K562 (cell line): ENCODE results near the gene SEL1L. TPM values are rescaled to one million over a fixed set of nuclear protein-coding genes. Genes with fewer than 3 reads are reported as not detected.
A peak's percentile ranks its signal among the peaks of the same experiment; 100 is the strongest.

Experiments
- BRF1 ChIP-seq: IDR thresholded peaks from 3 replicates; pipeline ENCODE4 v1.6.1; 2011; ENCODE audit warnings: borderline replicate concordance, mild to moderate bottlenecking; ENCODE audit not compliant: insufficient read length; ENCODE audit errors: extremely low read depth
- CBX1 ChIP-seq: sonication (generic); IDR thresholded peaks from 2 replicates; pipeline ENCODE4 v1.6.1; 2016; ENCODE audit warnings: antibody characterized with exemption, low read depth, mild to moderate bottlenecking
- DMBX1 ChIP-seq: fragments of 250-450 bp; sonication (Bioruptor Pico); IDR thresholded peaks from 2 replicates; pipeline ENCODE4 v1.8.0; 2022; ENCODE audit warnings: inconsistent platforms, mild to moderate bottlenecking, moderate library complexity, borderline replicate concordance
- EP300 ChIP-seq: IDR thresholded peaks from 2 replicates; pipeline ENCODE4 v1.6.1; 2012; ENCODE audit warnings: low read length, improper control_type of control experiment
- EWSR1 ChIP-seq: fragments of 450-650 bp; IDR thresholded peaks from 2 replicates; pipeline ENCODE4 v1.6.1; 2018; ENCODE audit warnings: borderline replicate concordance, mild to moderate bottlenecking, low read depth, moderate library complexity; ENCODE audit not compliant: partially characterized antibody
- FOSL1 ChIP-seq: fragments of 200-800 bp; sonication (Bioruptor generic); conservative IDR thresholded peaks from 2 replicates; pipeline ENCODE4 v1.6.1; 2016; ENCODE audit warnings: missing genetic modification characterization, missing compliant biosample characterization
- HDAC3 ChIP-seq: fragments of 450-650 bp; IDR thresholded peaks from 2 replicates; pipeline ENCODE4 v1.6.1; 2018; ENCODE audit warnings: borderline replicate concordance, mild to moderate bottlenecking, moderate library complexity; ENCODE audit not compliant: partially characterized antibody
- HDGF ChIP-seq: fragments of 450-650 bp; IDR thresholded peaks from 2 replicates; pipeline ENCODE4 v1.6.1; 2016
- KDM1A ChIP-seq, 2 experiments: fragments of 450-650 bp; IDR thresholded peaks; 2 replicates each; pipeline ENCODE4 v1.6.1; 2016; ENCODE audit warnings: mild to moderate bottlenecking in 2 of 2
- NCOA1 ChIP-seq: fragments of 450-650 bp; IDR thresholded peaks from 2 replicates; pipeline ENCODE4 v1.6.1; 2016; ENCODE audit warnings: low read depth
- SMAD1 ChIP-seq: fragments of 150-350 bp; IDR thresholded peaks from 2 replicates; pipeline ENCODE4 v1.6.1; 2014; ENCODE audit warnings: low read length, low read depth; ENCODE audit not compliant: partially characterized antibody
- SMAD4 ChIP-seq: fragments of 250-450 bp; sonication (Bioruptor Pico); conservative IDR thresholded peaks from 2 replicates; pipeline ENCODE4 v1.8.0; 2021; ENCODE audit warnings: inconsistent platforms, mild to moderate bottlenecking, moderate library complexity
- SMARCA5 ChIP-seq: fragments of 450-650 bp; IDR thresholded peaks from 2 replicates; pipeline ENCODE4 v1.6.1; 2016
- SP1 ChIP-seq: sonication (generic); formaldehyde crosslinking; IDR thresholded peaks from 2 replicates; pipeline ENCODE4 v1.8.1; 2022; ENCODE audit warnings: mild to moderate bottlenecking, missing genetic modification reagents
- TCFL5 ChIP-seq: fragments of 250-450 bp; sonication (Bioruptor Pico); conservative IDR thresholded peaks from 2 replicates; pipeline ENCODE4 v1.6.1; 2021; ENCODE audit warnings: mild to moderate bottlenecking, moderate library complexity, matching md5 sums
- TSC22D4 ChIP-seq: fragments of 450-650 bp; IDR thresholded peaks from 2 replicates; pipeline ENCODE4 v1.6.1; 2016; ENCODE audit warnings: missing genetic modification characterization, missing biosample characterization, control low read depth
- ZFP1 ChIP-seq: fragments of 450-650 bp; formaldehyde crosslinking; IDR thresholded peaks from 2 replicates; pipeline ENCODE4 v1.4.0; 2020; ENCODE audit warnings: mild to moderate bottlenecking, mixed read lengths
- ZNF146 ChIP-seq: IDR thresholded peaks from one replicate; pipeline ENCODE4 v1.6.1; 2018; ENCODE audit warnings: missing compliant biosample characterization; ENCODE audit not compliant: unreplicated experiment
- ZNF324 ChIP-seq: fragments of 250-450 bp; sonication (Bioruptor Pico); IDR thresholded peaks from 2 replicates; pipeline ENCODE4 v1.4.0; 2020; ENCODE audit warnings: mild to moderate bottlenecking
- ZNF551 ChIP-seq: fragments of 250-450 bp; sonication (Bioruptor Pico); IDR thresholded peaks from 2 replicates; pipeline ENCODE4 v1.5.0; 2021; ENCODE audit warnings: mild to moderate bottlenecking, moderate library complexity
- ZNF717 ChIP-seq: fragments of 250-450 bp; sonication (Bioruptor Pico); IDR thresholded peaks from 2 replicates; pipeline ENCODE4 v1.5.0; 2021
- polyA plus RNA-seq, 8 experiments: library from polyadenylated mRNA; depleted of rRNA in 4 of 8; stranded (reverse) in 5 of 8; unstranded in 3 of 8; fragments of >200 nt; fragmentation: Nextera tagmentation in 2 of 8; fragmentation: Illumina TruSeq in 1 of 8; extraction: Ambion mirVana in 2 of 8; extraction: Trizol in 1 of 8; gene quantifications; 2 replicates each; pipeline versions ENCODE4 v1.2.1 to v1.2.3, GENCODE V29; 2011 to 2014; ENCODE audit warnings: inconsistent platforms in 1 of 8, missing spikeins in 1 of 8
- total RNA-seq, 7 experiments: library from RNA; depleted of rRNA in 6 of 7; stranded (reverse); fragments of >200 nt in 6 of 7; fragmentation: Illumina TruSeq in 2 of 7; extraction: Trizol in 2 of 7; gene quantifications; 2 replicates each; pipeline versions ENCODE4 v1.2.1 to v1.2.3, GENCODE V29; 2011 to 2021; ENCODE audit warnings: low replicate concordance in 1 of 7
- TF ChIP-seq, protein P1 (sequence below), 2 experiments: IDR thresholded peaks; 2 replicates each; pipeline ENCODE4 v1.6.1; 2012; ENCODE audit warnings: improper control_type of control experiment in 2 of 2, low read depth in 2 of 2, low read length in 2 of 2, borderline replicate concordance in 1 of 2
- TF ChIP-seq, protein P2 (sequence below): fragments of 450-650 bp; IDR thresholded peaks from 2 replicates; pipeline ENCODE4 v1.6.1; 2017; ENCODE audit warnings: antibody characterized with exemption
- TF ChIP-seq, protein P3 (sequence below): sonication (generic); formaldehyde crosslinking; IDR thresholded peaks from 2 replicates; pipeline ENCODE4 v1.8.1; 2022; ENCODE audit warnings: missing genetic modification reagents

SEL1L gene
- total and polyA plus RNA-seq, 9 of the 15 experiments (the other 6 are each of a cell fraction or from before 2014, with no cell fraction given), result 7.7 to 21.1 (median 13.6) TPM

DNA sequence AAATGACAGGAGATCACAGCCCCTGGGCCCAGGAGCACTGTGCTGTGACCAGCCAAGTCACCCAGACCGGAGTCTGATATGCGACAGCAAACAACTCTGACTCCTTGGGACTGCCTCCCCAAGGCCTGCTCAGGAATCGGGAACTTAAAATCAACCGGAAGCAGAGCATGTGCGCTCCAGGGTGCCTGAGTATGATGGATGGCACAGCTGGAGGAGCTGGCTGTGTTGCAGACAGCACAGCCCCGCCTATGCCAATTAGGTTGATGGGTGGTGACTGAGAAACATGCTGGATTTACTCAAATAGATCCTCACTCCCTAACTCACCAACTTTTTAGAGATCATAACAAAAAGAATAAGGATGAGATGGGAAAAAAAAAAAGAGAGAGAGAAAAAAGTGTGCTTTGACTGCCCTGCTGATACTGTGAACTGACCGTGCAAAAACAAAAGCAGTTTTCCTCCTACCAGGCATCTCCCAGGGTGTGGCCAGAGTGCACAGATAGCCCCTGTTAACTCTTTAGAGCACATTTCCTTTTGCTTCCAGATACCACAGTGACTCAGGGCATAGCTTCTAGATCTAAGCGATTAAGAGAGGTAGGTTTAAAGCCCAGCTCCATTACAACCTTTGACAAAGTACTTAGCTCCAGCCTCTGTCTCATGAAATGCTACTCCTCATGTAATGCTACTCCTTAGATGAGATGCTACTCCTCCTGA, 106.2 kb downstream of the SEL1L start (continued):
- TF ChIP-seq, protein P1, sequence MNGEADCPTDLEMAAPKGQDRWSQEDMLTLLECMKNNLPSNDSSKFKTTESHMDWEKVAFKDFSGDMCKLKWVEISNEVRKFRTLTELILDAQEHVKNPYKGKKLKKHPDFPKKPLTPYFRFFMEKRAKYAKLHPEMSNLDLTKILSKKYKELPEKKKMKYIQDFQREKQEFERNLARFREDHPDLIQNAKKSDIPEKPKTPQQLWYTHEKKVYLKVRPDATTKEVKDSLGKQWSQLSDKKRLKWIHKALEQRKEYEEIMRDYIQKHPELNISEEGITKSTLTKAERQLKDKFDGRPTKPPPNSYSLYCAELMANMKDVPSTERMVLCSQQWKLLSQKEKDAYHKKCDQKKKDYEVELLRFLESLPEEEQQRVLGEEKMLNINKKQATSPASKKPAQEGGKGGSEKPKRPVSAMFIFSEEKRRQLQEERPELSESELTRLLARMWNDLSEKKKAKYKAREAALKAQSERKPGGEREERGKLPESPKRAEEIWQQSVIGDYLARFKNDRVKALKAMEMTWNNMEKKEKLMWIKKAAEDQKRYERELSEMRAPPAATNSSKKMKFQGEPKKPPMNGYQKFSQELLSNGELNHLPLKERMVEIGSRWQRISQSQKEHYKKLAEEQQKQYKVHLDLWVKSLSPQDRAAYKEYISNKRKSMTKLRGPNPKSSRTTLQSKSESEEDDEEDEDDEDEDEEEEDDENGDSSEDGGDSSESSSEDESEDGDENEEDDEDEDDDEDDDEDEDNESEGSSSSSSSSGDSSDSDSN (IDR thresholded peaks at IDR 0.05; ENCODE audit: borderline replicate concordance in 1 of 2, low read depth in 2 of 2, low read length in 2 of 2), result peak; percentile 8 to 48; a peak in 1 of 4 replicates
- TF ChIP-seq ZNF717 (CRISPR knock-in tag), result no peak
- TF ChIP-seq, protein P2, sequence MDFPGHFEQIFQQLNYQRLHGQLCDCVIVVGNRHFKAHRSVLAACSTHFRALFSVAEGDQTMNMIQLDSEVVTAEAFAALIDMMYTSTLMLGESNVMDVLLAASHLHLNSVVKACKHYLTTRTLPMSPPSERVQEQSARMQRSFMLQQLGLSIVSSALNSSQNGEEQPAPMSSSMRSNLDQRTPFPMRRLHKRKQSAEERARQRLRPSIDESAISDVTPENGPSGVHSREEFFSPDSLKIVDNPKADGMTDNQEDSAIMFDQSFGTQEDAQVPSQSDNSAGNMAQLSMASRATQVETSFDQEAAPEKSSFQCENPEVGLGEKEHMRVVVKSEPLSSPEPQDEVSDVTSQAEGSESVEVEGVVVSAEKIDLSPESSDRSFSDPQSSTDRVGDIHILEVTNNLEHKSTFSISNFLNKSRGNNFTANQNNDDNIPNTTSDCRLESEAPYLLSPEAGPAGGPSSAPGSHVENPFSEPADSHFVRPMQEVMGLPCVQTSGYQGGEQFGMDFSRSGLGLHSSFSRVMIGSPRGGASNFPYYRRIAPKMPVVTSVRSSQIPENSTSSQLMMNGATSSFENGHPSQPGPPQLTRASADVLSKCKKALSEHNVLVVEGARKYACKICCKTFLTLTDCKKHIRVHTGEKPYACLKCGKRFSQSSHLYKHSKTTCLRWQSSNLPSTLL, result no peak
- TF ChIP-seq FOSL1 (tag), result peak; percentile 81
- TF ChIP-seq ZNF551, result no peak
- TF ChIP-seq SMARCA5, result no peak
- no peak for TF ChIP-seq HDGF
- no peak for TF ChIP-seq SMAD1
- no peak for TF ChIP-seq BRF1
- peak; percentile 88 for TF ChIP-seq SMAD4 (CRISPR knock-in tag)
- peak; percentile 90 for TF ChIP-seq EP300
- no peak for TF ChIP-seq ZFP1 (CRISPR knock-in tag)
- no peak for TF ChIP-seq CBX1
- TF ChIP-seq, protein P3, sequence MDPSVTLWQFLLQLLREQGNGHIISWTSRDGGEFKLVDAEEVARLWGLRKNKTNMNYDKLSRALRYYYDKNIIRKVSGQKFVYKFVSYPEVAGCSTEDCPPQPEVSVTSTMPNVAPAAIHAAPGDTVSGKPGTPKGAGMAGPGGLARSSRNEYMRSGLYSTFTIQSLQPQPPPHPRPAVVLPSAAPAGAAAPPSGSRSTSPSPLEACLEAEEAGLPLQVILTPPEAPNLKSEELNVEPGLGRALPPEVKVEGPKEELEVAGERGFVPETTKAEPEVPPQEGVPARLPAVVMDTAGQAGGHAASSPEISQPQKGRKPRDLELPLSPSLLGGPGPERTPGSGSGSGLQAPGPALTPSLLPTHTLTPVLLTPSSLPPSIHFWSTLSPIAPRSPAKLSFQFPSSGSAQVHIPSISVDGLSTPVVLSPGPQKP (CRISPR knock-in tag), result no peak
- no peak for TF ChIP-seq ZNF324
- TF ChIP-seq NCOA1, result no peak
- TF ChIP-seq DMBX1 (CRISPR knock-in tag), result peak; percentile 62; the same call in 1 of the 2 replicates
- TF ChIP-seq HDAC3, result no peak
- no peak for TF ChIP-seq ZNF146 (CRISPR knock-in tag)
- no peak for TF ChIP-seq TCFL5 (CRISPR knock-in tag)
- TF ChIP-seq EWSR1, result no peak
- peak; percentile 69 to 74; a peak in 3 of 4 replicates for TF ChIP-seq KDM1A (IDR thresholded peaks at IDR 0.05)
- peak; percentile 29; the same call in 1 of the 2 replicates for TF ChIP-seq SP1 (CRISPR knock-in tag)
- no peak for TF ChIP-seq TSC22D4 (tag)
